ENCODE measurements around the gene GABARAP. TPM values are rescaled to one million over a fixed set of nuclear protein-coding genes. Genes with fewer than 3 reads are reported as not detected.
A peak's percentile ranks its signal among the peaks of the same experiment; 100 is the strongest.

GABARAP gene
- total RNA-seq = 103 TPM

DNA sequence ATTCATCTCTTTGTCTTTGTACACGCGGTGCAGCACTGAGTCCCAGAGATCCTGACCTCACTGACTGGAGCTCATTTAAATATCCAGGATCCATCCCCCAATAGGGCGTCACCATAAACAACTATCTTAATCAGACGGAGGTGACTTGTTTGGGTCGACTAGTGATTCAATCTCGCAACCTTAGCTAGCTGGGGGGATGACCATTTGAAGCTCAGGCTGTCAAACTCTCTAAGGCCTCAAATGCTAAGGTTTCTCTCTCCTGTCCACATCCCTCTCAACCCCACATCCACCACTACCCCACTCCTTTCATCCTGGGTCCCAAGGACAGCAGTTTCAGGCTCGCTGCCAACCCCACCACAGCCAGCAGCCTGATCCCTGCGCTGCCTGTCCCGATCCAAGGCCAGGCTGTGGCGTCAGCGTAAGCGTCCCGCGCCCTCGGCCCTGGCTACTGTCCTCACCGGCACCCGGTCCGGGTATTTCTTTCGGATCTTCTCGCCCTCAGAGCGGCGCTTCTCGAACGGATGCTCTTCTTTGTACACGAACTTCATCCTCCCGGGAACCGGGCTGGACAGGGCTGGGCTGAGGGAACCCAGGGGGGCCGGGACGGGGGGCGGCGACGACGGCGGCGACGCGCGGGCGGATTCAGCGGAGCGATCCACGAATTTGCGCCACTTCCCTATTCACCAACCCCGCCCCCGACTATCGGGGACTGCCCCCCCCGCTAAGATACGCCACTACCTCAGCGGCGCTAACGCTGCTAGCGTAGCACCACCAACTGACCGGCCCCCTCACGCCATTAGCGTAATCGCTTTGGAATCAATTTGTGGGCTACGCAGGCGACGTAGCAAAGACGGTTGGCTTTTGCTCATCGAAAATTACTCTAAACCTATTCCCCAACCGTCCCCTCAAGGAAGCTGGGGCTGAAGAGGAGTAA is at the start of gene GABARAP:
GABARAP (minus strand) TSS at position 667 of the 934 bp plus-strand sequence; CDS start at position 548, 119 bp downstream.

GRCh38 chr17:7281074-7281952 is 39.1 kb upstream of the GABARAP start, which contains the start of gene SLC2A4:
TSS of gene SLC2A4 (plus strand) at chr17:7281718. CDS start at chr17:7281935, 217 bp downstream.

GRCh38 chr17:7262192-7262934 is 20.1 kb upstream of the GABARAP start, which contains the start of gene CLDN7:
TSS of gene CLDN7 (minus strand) at chr17:7262478. CDS start at chr17:7262043, 435 bp downstream.

GRCh38 chr17:7252176-7253043 is 10.2 kb upstream of the GABARAP start, which contains the start of gene ELP5:
TSS of gene ELP5 (plus strand) at chr17:7252215. CDS start at chr17:7252551, 336 bp downstream.

DNA sequence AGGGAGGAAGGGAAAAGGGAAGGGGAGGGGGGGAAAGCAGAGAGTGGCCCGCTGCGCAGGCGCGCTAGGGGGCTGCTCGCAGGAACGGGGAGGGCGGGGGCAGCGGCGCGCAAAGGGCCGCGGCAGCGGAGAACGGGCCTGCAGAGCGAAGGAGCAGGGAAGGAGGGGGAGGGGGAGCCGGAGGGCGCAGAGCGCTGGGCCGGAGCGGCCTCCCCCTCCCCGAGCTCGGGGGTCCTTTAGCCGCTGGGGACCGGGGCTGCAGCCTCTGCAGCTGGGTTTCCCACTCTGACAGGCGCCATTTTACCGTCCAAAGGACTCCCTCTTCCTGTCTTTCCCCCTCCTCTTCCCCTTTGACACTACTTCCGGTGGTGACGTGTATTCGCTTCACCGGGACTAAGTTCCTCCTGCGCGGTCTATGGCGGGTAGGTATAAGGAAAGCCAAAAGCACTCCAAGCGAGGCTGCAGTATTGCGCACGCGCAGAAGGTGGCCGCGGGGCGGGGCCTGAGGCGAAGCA is 9.5 kb upstream of the GABARAP start, which contains the start of gene CTDNEP1:
CTDNEP1 (minus strand) TSS at position 74 of the 515 bp plus-strand sequence. CDS start 438 bp downstream, outside the sequence.

GRCh38 chr17:7239091-7240027 is 2.9 kb downstream of the GABARAP start, which contains the start of gene PHF23:
TSS of gene PHF23 (minus strand) at chr17:7239457. CDS start at chr17:7239279, 178 bp downstream.

GRCh38 chr17:7234083-7234951 is 7.9 kb downstream of the GABARAP start, which contains the start of gene DVL2:
TSS of gene DVL2 (minus strand) at chr17:7234517. CDS start at chr17:7234262, 255 bp downstream.

DNA sequence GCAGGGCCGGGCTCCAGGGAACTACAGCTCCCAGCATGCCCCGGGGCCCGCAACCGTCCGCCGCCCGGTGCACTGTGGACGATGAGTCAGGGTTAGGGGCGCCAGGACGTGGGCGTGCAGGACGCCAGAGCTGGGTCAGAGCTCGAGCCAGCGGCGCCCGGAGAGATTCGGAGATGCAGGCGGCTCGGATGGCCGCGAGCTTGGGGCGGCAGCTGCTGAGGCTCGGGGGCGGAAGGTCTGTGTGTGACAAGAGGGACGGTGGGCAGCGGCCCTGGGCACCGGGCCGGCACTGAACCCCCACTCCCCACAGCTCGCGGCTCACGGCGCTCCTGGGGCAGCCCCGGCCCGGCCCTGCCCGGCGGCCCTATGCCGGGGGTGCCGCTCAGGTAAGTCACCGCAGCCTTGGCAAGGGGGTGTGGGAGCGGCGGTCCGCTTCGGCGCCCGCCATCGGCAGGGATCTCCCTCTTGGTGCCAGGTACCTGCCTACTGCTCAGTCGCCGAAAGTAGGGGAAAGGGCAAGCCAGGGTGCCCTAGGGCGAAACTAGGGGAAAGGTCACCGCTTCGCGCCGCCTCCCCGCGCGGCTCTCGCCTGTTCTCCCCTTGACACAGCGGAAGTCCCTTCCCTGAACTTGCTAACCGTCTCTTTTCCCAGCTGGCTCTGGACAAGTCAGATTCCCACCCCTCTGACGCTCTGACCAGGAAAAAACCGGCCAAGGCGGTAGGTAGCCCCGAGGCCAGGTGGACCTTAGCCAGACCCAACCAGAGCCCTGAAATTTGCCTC is 22.2 kb downstream of the GABARAP start, which contains the start of the genes ACADVL and DLG4:
ACADVL (plus strand) TSS at position 127 of the 781 bp plus-strand sequence; CDS start at position 174, 47 bp downstream.
DLG4 (minus strand) TSS at position 25 of the 781 bp plus-strand sequence.

Small RNAs within 50 kb of the gene (small RNA-seq; reads per million reads assigned to genes)
- gene AC120057.4 (ENCODE audit: low replicate concordance) (not detected), gene MIR324 (ENCODE audit: low replicate concordance) (7.6 reads per million, percentile 89 among the genes with 10 or more reads in this experiment), gene RF00019 (ENCODE audit: low replicate concordance) (not detected)

Other genes with a start within 250 kb of the GABARAP start
- gene ALOX12, start 246.4 kb downstream of the GABARAP start, total RNA-seq = not detected
- gene RNASEK, start 229.8 kb downstream of the GABARAP start, total RNA-seq = 16.9 TPM
- gene BCL6B, start 219.4 kb downstream of the GABARAP start, total RNA-seq = 3.1 TPM
- 0.31 TPM for gene SLC16A13, start 206.4 kb downstream of the GABARAP start, total RNA-seq
- not detected for gene SLC16A11, start 198.4 kb downstream of the GABARAP start, total RNA-seq
- gene CLEC10A, start 162.2 kb downstream of the GABARAP start, total RNA-seq = not detected
- gene ASGR2, start 127.6 kb downstream of the GABARAP start, total RNA-seq = not detected
- gene ASGR1, start 63.1 kb downstream of the GABARAP start, total RNA-seq = 12.5 TPM
- 155 TPM for gene DLG4, start 22.6 kb downstream of the GABARAP start, total RNA-seq
- 147 TPM for gene ACADVL, start 22.5 kb downstream of the GABARAP start, total RNA-seq
- 81.4 TPM for gene DVL2, start 7.9 kb downstream of the GABARAP start, total RNA-seq
- 25.7 TPM for gene PHF23, start 3.0 kb downstream of the GABARAP start, total RNA-seq
- 34.1 TPM for gene CTDNEP1, start 9.3 kb upstream of the GABARAP start, total RNA-seq
- 26.6 TPM for gene ELP5, start 9.8 kb upstream of the GABARAP start, total RNA-seq
- not detected for gene CLDN7, start 20.0 kb upstream of the GABARAP start, total RNA-seq
- not detected for gene SLC2A4, start 39.3 kb upstream of the GABARAP start, total RNA-seq
- 2.5 TPM for gene YBX2, start 52.2 kb upstream of the GABARAP start, total RNA-seq
- gene EIF5A, start 65.2 kb upstream of the GABARAP start, total RNA-seq = 132 TPM
- gene GPS2, start 72.9 kb upstream of the GABARAP start, total RNA-seq = 59.8 TPM
- 61.0 TPM for gene NEURL4, start 86.9 kb upstream of the GABARAP start, total RNA-seq
- gene ACAP1, start 94.1 kb upstream of the GABARAP start, total RNA-seq = not detected
- 2.5 TPM for gene KCTD11, start 109.7 kb upstream of the GABARAP start, total RNA-seq
- gene TMEM95, start 112.7 kb upstream of the GABARAP start, total RNA-seq = not detected
- gene TNK1, start 138.6 kb upstream of the GABARAP start, total RNA-seq = 1.3 TPM
- 29.7 TPM for gene PLSCR3, start 152.1 kb upstream of the GABARAP start, total RNA-seq
- 42.9 TPM for gene TMEM256, start 161.6 kb upstream of the GABARAP start, total RNA-seq
- 22.8 TPM for gene NLGN2, start 165.4 kb upstream of the GABARAP start, total RNA-seq
- gene SPEM1, start 177.9 kb upstream of the GABARAP start, total RNA-seq = not detected
- not detected for gene SPEM2, start 183.2 kb upstream of the GABARAP start, total RNA-seq
- not detected for gene SPEM3, start 186.4 kb upstream of the GABARAP start, total RNA-seq
- 1.9 TPM for gene TMEM102, start 193.0 kb upstream of the GABARAP start, total RNA-seq
- gene FGF11, start 197.1 kb upstream of the GABARAP start, total RNA-seq = 13.1 TPM
- gene CHRNB1, start 202.6 kb upstream of the GABARAP start, total RNA-seq = 15.3 TPM
- 20.0 TPM for gene ZBTB4, start 237.2 kb upstream of the GABARAP start, total RNA-seq
- gene SLC35G6, start 239.0 kb upstream of the GABARAP start, total RNA-seq = not detected
- 106 TPM for gene POLR2A, start 241.9 kb upstream of the GABARAP start, total RNA-seq

All from parietal lobe (tissue), 2 donors.